HL-60 (cell line): ENCODE measurements around the gene DENND1A.

Experiments used
- CTCF ChIP-seq: IDR thresholded peaks from one replicate; pipeline ENCODE4 v1.5.1; 2011; ENCODE audit warnings: low read length, control low read depth, inconsistent platforms; ENCODE audit not compliant: insufficient read depth
- GABPA ChIP-seq: IDR thresholded peaks from 2 replicates; pipeline ENCODE4 v1.6.1; 2012; ENCODE audit warnings: low read depth
- REST ChIP-seq: IDR thresholded peaks from 2 replicates; pipeline ENCODE4 v1.6.1; 2012; ENCODE audit warnings: low read depth; ENCODE audit not compliant: insufficient replicate concordance

GRCh38 chr9:123821619-123822018 lies 108.3 kb downstream of the DENND1A start:
- TF ChIP-seq CTCF (no peak), REST (no peak), GABPA (no peak)
